AG04449 (cell line): ENCODE results near the gene TMEM229B.

Experiments
- CTCF ChIA-PET: fragments of 350-600 bp; formaldehyde crosslinking; extraction: SDS; loops from one replicate; lab custom pipeline; 2021; ENCODE audit warnings: antibody characterized with exemption; lab: Yijun Ruan, JAX
- POLR2A ChIA-PET: fragments of 400-600, 350-600 bp; formaldehyde crosslinking; extraction: SDS; loops from one replicate; lab custom pipeline; 2020; ENCODE audit warnings: antibody characterized with exemption, inconsistent platforms; lab: Yijun Ruan, JAX
- DNase-seq: peaks from one replicate; pipeline ENCODE4 v3.0.0-alpha.2; 2010; ENCODE audit warnings: low read depth, low spot score
- H3K4me3 ChIP-seq: 2 replicates; pipeline ENCODE4 v1.5.1; 2011; ENCODE audit warnings: low read depth, mild to moderate bottlenecking, control low read depth, low read length
- TF ChIP-seq, protein P1 (sequence below): IDR thresholded peaks from one replicate; pipeline ENCODE4 v1.5.1; 2011; ENCODE audit warnings: mild to moderate bottlenecking, moderate library complexity, low read length, control low read depth, inconsistent platforms; ENCODE audit not compliant: insufficient read depth; ENCODE audit errors: missing control alignments

TMEM229B gene

DNA sequence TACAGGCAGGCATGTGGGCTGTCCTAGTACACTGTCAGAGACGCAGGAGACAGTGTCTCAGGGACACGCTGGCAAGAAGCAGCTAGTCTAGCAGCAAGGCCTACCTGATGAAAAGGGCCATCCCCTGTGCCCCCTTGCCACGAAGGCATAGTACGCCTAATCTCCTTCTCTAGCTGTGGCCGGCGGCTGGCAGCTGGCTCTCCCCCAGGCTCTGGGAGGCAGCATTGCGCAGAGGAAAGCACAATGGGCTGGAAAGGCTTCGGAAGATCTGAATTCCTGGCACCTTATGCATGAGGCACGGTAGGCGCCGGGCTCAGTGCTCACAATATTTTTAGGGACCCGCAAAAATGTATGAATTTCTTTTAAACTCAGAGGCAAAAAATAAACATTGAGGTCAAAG lies 28.6 kb upstream of the TMEM229B start:
- no peak for DNase-seq
- no peak overlapping the region for H3K4me3 ChIP-seq
- TF ChIP-seq, protein P1, sequence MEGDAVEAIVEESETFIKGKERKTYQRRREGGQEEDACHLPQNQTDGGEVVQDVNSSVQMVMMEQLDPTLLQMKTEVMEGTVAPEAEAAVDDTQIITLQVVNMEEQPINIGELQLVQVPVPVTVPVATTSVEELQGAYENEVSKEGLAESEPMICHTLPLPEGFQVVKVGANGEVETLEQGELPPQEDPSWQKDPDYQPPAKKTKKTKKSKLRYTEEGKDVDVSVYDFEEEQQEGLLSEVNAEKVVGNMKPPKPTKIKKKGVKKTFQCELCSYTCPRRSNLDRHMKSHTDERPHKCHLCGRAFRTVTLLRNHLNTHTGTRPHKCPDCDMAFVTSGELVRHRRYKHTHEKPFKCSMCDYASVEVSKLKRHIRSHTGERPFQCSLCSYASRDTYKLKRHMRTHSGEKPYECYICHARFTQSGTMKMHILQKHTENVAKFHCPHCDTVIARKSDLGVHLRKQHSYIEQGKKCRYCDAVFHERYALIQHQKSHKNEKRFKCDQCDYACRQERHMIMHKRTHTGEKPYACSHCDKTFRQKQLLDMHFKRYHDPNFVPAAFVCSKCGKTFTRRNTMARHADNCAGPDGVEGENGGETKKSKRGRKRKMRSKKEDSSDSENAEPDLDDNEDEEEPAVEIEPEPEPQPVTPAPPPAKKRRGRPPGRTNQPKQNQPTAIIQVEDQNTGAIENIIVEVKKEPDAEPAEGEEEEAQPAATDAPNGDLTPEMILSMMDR = no peak
- CTCF ChIA-PET = interaction anchor here (0.6 to 2.6 kb wide), 7 partner anchors 10 to 90 kb away, joined by 3 to 23 read pairs (median 4); no protein-coding TSS in a partner anchor
- POLR2A ChIA-PET = no interaction called here

DNA sequence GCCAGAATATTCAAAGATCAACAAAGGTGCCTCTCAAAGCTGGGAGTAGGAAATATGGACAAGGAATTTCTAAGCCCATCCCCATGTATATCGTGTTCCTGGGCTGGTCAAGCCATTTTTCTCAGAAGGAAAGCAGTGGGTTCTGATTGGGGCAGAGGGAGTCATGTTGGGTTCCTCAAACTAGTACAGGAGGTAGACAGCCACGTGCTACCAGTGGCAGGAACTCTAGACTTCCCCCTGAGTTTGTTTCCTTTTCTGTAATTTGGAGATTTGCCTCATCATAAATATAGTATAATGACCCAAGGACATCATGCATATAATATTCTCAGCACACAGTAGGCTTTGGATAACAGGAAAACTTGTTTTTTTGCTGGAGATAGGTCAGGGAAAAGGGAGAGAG lies 28.2 kb upstream of the TMEM229B start:
- no peak overlapping the region for H3K4me3 ChIP-seq
- ChIA-PET POLR2A (no interaction called here), CTCF (interaction anchor here (1.0 to 2.6 kb wide), 7 partner anchors 10 to 188 kb away, joined by 4 to 23 read pairs (median 5); no protein-coding TSS in a partner anchor)
- TF ChIP-seq, protein P1 = no peak
- no peak for DNase-seq

DNA sequence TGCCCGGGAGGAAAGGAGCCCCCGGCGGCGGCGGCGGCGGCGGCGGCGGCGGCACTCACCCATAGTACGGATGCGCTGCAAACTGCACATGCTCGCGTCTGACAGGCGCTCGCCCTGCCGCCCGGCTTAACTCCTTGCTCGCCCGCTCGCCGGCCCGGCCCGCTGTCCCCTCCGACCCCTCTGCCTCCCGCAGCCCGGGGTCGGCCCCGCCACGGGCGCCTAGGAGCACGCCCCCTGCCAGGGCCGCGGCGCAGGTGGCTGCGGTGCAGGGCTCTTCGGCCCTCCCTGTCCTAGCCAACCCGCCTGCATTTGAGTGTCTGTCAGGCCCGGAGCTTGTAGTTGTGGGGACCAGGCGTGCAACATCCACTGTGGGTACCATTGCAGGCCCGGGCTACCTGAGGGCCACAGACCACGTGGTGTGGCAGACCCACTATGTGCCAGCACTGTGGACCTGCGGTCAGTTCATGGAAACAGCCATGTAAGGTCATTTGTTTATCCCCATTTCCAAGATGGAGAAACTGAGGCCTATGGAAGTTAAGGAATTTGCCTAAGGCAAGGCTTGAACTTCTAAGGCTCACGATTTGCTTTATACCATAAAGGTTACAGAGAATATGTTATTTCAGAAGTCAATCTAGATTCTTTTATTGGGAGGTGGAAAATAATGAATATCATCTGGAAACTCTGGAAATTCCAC lies 27.0 kb upstream of the TMEM229B start:
- H3K4me3 ChIP-seq = peak overlapping the region; percentile 67
- TF ChIP-seq, protein P1 = no peak
- CTCF ChIA-PET = interaction anchor here (1.0 to 2.6 kb wide), 5 partner anchors 11 to 189 kb away, joined by 4 to 23 read pairs (median 5); no protein-coding TSS in a partner anchor
- no peak for DNase-seq
- POLR2A ChIA-PET = no interaction called here

DNA sequence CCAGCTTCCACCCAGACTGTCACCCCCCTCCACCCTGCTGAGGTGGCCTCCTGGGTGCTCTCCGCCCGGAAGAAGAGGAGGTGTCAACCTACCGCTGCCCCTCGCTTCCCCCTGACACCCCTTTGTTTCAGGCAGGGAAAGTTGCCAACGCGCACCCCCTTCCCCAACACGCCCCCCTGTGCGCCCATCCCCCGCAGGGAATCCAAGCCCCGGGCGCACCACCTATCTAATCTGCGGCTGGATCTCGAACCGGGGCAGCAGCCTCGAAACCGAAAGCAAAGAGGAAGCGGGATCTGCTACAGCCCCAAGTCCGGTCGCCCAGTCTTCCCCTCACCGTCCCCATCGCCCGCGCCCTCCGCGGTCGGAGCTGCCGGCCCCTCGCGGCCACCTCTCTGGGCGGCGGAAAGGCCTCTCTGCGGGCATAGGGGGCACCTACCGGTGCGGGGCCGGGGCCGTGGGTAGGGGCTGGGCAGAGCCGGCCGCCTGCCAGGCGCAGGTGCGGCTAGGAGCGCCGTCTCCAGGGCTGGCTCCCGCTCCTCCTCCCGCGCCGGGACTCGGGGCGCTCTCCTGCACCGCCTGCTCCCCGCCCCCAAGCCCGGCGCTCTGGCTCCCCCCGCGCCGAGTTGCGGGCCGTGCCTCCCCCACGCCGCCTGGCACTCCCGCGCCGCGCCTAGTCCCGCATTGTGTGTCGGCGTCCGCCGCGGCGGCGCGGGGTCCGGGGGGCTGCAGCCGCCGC lies 26.3 kb upstream of the TMEM229B start:
- H3K4me3 ChIP-seq = peak overlapping the region; percentile 67
- no peak for DNase-seq
- CTCF ChIA-PET = interaction anchor here (1.1 to 5.2 kb wide), 4 partner anchors 12 to 190 kb away, joined by 4 to 24 read pairs (median 5); no protein-coding TSS in a partner anchor
- POLR2A ChIA-PET = no interaction called here
- TF ChIP-seq, protein P1 = no peak

DNA sequence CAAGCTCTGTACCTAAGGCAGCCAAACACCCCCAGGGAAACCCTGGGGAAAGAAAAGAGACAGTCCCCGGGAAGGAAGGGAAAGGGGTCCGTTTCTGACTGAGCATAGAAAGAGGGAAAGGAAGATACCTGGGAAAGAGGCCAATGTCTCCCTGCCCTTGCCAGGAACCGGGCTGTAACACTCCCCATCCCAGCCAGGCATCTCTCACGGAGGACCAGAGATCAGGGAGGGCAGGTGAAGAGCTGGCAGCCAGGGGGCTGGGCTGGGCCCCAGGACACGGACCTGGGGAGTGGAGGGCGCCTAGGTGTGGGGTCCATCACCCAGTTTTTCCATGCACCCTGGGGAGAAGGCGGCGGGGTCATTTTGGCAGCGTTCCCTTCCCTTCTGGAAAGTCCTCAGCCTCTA lies 25.7 kb upstream of the TMEM229B start:
- CTCF ChIA-PET = interaction anchor here (1.1 to 5.2 kb wide), 4 partner anchors 12 to 87 kb away, joined by 4 to 24 read pairs (median 11); no protein-coding TSS in a partner anchor
- TF ChIP-seq, protein P1 = no peak
- POLR2A ChIA-PET = no interaction called here
- DNase-seq = no peak
- H3K4me3 ChIP-seq = peak overlapping the region; percentile 67
